Renal pelvis (tissue), 4 donors: ENCODE data around the gene ZNF764. TPM values are rescaled to one million over a fixed set of nuclear protein-coding genes. Genes with fewer than 3 reads are reported as not detected.
"Not testable (repeated sequence)": the region's sequence is repeated elsewhere in the genome, so short reads cannot be mapped to it uniquely, and the experiment has no call there.

Source experiments
- DNase-seq: peaks from one replicate; pipeline ENCODE4 v3.0.0-alpha.2; 2013
- polyA plus RNA-seq, 3 donors: library from polyadenylated mRNA; unstranded; fragments of 120-200 nt; gene quantifications; one replicate each; pipeline ENCODE4 v1.2.1, GENCODE V29; 2013; ENCODE audit not compliant: insufficient read length in 3 of 3

The ZNF764 gene
- polyA plus RNA-seq, 3 donors: 13.3 to 18.8 (median 14.4) TPM

DNA sequence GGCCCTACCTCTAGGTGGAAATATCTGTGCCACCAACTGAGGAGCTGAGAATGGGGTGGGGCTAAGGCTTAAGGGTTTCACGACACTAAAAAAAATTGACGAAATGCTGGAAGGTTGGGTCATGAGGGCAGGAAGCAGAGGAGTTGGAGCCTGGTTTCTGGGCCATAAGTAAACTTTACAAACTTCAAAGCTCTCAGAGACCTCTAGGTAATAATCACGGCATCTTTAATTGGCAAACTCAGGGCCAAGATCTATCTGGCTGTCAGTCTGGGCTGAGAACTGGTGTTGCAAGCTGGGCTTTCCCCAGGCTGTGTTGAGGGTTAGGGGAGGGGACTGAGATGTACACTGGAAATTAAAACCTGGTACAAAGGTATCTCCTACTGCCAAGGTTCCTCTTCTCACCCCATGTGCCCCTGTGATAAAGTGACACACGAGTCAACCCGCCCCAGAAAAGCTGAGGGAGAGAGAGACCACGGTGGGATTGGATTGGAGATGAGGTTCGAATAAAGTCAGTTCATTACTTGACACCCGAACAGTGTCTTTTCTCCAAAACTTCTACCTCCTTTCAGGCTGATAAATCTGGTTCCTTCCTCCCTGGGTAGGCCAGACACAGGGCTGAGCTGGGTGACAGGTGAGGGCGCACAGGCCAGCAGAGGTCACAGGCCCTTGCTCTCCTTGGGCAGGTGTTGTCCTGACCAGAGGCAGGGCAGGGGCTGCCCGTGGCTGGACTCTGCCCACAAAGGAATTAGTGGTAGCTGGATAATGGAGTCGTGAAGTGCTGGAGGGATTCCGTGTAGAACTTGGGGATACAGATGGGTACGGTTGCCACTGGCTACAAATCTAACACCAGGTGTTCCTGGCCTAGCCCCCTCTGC lies 27.8 kb downstream of the ZNF764 start:
- DNase-seq: no peak

DNA sequence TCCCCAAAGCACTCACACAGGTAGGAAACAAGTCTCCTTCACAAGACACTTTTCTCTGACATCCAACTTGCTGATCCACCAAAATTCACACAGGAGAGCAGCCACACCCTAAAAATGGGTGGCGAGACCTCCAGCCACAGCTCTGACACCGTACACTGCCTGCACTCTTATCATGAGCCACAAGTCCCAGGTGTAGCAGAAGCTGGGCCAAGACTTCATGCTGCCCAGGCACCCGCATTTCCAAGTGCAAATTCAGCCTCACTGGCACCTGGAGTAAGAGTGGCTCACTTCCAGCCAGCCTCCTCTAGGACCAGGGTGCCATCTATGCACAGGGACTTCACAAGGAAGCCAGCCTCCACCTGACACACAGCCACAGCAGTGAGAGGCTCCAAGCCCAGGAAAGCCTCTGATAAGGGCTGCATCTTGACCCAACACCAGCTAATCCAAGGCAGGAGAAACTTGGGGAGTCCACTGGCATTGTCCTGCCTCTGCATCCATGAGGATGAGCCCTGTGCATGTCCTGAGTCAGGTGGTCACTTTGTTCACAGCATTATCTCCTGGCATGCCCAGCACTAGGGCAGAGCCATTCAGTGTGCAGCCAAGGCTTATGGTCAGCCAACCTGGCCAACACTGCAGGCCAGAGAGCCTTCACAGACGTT lies 29.2 kb downstream of the ZNF764 start:
- no peak for DNase-seq

DNA sequence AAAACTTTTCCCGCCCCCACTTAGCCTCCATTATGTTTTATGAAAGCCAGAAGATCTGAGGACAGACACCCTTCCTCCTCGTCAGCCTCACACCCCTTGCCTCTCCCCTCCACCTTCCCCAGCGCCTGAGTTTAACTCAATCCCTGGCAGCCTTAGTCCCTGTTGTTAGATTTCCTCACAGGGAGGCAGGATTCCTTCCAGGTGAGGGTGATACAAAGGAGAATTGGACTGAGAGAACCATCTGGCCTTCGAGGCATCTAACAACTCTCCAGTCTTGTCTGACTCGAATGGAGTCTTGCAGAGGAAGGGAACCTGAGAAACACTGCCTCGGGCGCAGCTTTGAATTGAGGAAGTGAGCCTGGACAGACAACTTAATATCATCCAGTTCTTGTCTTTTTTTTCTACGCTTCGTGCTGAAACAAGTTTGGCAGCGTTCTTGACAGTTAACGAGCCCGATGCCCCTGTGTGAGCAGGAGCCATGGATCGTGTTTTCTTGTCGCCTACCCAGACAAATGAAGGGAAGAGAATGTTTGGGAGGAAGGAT lies 30.5 kb downstream of the ZNF764 start:
- DNase-seq: no peak

DNA sequence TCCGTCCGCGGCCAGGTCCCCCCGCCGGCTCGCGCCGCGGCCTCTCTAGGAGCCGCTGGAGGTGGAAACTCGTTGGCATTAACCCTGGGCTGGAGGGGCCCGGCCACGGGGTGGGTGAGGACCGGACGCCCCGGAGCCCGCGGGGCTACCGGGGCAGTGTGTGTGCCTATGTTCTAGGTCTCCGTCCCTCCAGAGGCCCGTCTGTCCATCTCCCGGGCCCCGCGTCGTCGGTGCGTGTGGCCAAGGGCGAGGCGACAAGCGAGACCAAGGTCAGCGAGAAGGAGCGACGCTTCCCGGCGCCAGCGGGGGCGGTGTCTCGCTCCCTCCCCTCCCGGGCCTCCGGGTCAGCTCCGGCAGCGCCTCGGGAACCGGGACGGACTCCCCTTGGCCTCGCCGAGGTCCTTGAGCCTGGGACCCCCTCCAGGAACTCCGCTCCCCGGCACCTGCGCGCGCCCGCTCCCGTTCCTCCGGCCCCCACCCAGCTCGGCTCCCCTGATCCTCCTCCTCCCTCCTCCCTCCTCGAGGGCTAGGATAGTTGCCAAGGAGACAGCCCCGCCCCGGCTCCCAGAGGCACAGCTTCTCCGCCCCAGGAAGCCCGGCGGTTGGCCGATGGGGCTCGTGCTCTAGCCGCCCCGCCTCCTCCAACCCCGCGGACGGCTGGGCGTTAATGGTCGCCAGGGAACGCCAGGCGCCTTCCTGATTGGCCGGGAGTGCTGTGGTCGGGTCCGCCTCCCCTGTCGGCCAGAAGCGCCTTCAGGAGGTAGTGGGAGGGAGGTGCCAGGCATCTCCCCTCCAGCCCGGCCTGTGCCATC lies 31.1 kb downstream of the ZNF764 start:
- peak; percentile 99 for DNase-seq

DNA sequence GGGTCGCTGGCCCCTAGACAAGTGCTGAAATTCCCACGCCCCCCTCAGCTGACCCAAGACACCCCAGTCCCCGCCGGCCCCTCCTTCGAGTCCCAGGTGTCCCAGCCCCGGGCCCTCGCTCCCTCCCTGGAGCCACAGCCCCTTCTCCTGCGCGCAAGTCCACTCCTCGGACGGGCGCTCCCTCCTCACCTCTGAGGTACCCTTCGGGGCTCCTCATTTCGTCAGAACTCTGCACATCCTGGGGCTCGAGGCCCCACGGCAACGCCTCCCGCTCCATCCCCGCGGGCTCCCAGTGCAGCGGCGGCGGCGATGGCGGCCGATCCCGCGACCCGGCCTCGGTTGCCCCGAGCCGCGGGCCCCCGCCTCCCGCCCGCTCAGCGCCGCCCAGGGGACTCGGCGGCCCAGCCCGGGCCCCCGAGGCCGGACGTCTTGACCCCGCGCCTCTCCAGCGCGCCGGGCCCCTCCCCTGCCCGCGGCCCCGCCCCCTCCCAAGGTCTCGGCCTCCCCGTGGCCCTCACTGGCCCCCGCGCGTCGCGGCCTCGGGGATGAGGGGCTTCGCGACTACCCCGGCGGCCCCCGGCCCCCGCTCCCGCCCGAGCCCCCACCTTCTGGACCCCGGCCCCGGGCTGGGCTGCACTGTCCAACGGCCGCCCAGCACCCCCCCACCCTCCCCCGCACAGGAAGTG lies 31.9 kb downstream of the ZNF764 start, which contains the start of gene ZNF768:
Gene ZNF768, minus strand, starts transcription at position 430 of the 686 bp plus-strand sequence. Its CDS starts 153 bp downstream, at position 277.
- DNase-seq: peak; percentile 45

DNA sequence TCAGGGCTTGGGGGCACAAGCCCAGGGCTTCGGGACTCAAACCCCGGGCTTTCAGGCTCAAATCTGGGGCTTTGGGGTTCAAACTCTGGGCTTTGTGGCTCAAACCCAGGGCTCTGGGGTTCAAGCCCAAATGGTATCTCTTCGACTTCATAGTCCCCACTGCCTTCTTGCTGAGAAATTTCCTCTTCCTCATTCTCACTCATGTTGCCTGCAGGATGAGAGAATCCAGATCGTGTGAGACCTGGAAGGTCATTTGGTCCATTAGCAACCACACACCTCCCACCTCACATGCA lies 32.4 kb downstream of the ZNF764 start:
- DNase-seq: no peak

DNA sequence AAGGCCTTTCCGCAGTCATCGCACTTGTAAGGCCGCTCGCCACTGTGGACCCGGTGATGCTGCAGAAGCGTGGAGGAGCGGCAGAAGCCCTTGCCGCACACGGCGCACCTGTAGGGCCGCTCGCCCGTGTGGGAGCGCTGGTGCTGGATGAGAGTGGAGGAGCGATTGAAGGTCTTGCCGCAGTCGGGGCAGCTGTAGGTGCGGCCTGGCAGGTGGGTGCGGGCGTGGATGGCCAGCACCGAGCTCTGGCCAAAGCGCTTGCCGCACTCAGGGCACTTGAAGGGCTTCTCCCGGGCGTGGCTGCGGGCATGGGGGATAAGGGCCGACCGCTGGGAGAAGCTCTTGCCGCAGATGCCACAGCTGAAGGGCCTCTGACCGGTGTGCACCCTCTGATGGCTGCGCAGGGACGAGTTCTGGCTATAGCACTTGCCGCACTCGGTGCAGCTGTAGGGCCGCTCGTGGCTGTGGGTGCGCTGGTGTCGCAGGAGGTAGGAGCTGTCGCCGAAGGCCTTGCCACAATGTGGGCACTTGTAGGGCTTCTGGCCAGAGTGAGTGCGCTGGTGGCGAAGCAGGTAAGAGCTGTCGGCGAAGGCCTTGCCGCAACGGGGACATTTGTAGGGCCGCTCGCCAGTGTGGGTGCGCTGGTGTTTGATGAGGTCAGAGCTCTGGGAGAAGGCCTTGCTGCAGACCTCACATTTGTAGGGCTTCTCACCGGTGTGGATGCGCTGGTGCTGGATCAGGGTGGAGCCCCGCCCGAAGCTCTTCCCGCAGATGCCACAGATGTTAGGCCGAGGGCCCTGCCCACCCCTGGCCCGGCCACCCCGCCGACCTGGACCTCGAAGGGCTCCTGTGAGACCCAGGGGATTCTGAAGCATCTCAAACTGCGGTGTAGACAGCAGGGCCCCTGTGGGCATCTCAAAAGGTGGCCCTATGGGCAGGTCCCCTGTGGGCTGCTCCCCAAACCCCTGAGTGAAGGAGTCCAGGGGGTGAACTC lies 33.3 kb downstream of the ZNF764 start:
- DNase-seq: no peak

DNA sequence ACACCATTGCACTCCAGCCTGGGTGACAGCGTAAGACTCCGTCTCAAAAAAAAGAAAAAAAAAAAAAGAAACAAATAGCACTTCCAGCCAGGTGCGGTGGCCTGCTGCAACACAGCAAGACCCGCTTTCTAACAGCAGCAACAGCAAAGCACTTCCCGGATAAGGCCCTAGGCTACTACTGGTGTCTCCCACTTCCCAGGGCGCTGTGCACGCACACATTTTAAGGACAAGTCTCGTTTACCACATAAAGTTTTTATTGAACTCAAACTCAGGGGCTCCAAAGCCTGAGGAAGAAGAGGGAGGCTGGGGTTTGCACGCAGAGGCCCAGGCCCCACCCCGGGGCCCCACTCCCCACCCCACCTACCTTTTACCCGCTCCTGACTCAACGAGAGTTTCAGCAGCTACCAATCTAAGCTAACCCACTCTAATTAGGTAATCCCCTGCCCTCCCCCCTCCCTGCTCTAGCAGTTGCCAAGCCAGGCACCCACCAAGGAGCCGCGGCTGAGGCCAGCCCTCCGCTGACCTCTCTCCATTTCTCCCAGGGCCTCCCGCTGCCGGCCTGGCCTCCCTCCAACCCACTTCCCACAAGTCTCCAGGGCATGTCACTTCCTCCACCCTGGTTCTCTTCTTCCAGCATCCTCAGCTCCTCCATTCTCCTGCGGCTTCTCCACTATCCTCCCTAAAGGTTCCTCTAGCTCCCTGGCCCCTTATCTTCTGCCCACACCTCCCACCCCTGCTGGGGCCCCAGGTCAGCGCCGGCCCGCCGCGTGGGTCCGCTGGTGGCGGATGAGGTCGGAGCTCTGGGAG lies 34.2 kb downstream of the ZNF764 start:
- no peak for DNase-seq

DNA sequence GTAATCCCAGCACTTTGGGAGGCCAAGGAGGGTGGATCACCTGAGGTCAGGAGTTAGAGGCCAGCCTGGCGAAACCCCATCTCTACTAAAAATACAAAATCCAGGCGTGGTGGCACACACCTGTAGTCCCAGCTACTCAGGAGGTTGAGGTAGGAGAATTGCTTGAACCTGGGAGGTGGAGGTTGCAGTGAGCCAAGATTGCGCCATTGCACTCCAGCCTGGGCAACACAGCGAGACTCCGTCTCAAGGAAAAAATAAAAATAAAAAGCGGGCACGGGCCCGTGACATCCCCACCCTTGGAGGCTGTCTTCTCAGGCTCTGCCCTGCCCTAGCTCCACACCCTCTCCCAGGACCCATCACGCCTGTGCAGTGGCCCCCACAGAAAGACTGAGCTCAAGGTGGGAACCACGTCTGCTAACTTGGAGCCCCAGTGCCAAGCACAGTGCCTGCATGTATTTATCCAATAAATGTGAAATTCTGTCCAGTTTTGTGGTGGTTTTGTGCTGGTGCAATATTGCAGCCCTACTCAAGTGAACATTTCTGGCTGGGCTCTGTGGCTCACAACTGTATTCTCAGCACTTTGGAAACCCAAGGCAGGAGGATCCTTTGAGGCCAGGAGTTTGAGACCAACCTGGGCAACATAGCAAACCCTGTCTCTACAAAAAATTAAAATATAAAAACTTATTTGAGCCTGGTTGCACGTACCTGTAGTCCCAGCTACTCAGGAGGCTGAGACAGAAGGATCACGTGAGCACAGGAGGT lies 35.3 kb downstream of the ZNF764 start:
- DNase-seq: not testable (repeated sequence)

DNA sequence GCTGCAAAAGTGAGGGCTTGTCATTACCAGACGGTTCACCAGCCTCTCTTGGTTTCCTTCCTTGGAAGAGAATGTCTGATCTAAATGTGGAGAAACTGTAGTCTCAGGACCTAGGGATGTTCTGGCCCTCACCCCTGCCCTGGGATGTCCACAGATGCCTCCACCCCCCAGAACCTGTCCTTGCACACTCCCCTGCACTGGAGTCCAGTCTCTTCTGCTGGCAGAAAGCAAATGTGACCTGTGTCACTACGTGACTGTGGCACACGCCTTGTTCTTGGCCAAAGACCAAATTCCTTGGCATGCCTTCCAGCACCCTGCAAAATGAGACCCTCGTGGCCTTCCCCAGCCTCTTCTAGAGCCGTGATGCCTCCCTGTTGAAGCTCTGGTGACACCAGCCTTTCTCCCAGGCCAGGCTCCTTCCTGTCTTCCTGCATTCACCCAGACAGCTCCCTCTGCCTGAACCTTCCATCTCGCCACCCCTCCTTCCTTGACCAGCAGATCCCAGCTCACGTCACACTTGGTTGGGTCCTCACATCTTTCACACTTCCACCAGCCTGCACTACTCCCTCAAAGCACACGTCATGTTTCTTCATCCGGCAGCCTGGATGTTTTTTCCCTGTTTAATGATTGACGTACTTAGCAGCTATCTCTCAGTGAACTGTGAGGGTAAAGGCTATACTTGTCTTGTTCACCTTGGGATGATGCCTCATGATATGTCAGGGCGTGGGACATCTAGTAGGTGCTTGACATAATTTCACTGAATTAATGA lies 36.1 kb downstream of the ZNF764 start:
- peak; percentile 64 for DNase-seq

DNA sequence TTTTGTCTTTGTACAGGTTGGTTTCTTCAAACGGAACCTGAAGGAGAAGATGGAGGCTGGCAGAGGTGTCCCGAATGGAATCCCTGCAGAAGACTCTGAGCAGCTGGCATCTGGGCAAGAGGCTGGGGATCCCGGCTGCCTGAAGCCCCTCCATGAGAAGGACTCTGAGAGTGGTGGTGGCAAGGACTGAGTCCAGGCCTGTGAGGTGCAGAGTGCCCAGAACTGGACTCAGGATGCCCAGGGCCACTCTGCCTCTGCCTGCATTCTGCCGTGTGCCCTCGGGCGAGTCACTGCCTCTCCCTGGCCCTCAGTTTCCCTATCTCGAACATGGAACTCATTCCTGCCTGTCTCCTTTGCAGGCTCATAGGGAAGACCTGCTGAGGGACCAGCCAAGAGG lies 36.7 kb downstream of the ZNF764 start:
- no peak for DNase-seq

DNA sequence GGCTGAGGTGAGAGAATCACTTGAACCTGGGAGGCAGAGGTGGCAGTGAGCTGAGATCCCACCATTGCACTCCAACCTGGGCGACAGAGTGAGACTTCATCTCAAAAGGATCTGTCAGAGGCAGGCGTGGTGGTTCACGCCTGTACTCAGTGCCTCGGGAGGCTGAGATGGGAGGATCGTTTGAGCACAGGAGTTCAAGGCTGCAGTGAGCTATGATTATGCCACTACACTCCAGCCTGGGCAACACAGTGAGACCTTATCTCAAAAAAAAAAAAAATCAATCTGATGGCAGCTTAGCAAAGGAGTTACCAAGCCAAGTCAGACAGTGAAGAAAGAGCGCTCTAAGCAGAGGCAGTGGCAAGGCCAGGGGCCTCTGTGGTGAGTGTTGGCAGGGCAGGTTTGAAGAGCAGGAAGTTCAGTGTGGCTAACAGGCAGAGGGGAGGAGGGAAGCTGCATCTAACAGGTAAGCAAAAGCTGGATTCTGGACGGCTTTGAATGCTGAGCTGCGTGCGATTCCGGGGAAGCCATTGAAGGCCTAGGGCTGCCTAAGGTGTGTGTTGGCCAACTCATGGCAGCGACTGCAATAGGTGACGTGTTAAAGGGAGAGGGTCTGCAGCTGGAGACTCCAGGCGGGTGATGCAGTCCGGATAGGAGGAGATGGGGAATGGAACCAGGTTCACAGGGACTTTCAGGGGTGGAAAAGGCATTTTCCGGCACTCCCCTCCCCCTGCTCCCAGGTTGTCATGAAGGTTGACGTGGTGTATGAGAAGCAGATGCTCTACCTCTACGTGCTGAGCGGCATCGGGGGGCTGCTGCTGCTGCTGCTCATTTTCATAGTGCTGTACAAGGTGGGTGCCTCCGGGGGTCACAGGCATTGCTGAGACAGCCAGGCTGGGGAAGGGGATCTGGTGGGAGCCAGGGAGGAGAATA lies 38.8 kb downstream of the ZNF764 start:
- no peak for DNase-seq

DNA sequence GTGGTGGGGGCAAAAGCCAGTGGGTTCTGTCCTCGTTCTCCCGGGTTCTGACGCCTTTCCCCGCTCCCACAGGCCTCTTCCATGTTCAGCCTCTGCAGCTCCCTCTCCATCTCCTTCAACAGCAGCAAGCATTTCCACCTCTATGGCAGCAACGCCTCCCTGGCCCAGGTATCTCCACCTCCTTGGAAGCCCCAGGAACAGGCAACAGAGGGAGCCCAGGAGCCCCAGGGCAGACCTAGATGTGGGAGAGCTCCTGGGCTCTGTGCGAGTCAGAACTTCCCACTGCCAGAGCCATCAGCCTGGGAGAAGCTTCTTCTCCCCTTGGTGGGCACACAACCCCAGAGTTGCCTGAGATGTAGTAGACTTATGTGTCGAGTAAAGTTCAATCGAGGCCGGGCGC lies 39.6 kb downstream of the ZNF764 start:
- DNase-seq: no peak

DNA sequence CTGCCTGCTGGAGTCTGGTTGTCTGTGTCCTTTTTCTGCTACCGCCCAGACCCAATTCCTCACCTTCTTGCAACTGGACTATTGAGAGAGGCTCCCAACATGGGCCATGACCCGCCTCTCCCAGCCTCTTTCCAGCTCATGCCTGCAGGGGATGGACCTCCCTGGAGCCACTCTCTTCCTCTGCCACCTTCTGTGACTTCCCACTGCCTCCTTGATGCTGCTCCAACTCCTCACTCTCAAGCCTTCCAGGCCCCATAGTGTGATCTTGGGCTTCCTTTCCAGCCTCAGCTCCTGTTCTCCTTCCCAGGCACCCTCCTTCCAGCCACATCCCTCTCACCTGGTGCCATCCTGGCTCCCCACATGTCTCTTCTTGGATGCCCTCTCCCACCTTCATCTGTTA lies 42.9 kb downstream of the ZNF764 start:
- DNase-seq: no peak

DNA sequence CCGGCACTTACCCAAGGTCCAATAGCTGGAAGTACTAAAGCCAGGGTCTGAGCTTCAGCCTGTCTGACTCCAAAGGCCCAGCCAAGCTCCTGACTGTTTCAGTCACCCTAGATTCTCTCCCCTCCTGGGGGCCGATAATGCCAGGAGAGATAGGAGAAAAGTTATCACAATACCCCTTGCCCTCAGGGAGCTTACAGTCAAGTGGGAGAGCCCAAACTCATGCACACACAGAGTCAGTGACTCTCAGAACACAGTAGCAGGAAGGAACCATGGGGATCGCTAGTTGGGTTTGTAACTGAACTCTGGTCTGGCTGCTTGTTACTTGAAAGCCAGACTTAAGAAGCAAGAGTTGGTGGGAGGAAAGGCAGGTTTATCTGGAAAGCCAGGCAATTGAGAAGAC lies 46.7 kb downstream of the ZNF764 start:
- DNase-seq: no peak

DNA sequence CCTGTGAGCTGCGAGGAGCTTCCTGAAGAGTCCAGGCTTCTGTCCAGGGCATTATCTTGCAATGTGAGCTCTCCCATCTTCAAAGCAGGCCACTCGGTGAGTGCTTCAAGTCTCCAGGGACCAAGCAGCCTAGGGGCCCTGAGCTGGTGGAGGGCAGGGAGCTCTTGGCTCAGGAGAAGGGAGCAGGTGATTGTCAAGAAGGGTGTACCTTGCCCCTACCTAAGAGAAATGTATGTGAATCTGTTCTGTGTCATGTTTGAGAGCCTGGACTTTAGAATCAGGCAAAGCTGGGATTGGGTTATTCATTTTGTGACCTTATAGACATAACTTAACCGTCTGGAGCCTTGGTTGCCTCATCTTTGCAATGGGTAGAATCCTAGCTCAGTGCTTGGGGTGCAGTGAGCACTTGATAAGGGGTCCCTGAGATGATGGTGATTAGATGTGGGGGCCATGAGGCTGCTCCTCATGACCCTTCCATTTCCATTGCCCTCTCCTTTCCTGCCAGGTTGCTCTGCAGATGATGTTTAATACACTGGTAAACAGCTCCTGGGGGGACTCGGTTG lies 47.7 kb downstream of the ZNF764 start:
- no peak for DNase-seq
